ENCODE data around the gene PAPLN. TPM values are rescaled to one million over a fixed set of nuclear protein-coding genes. Genes with fewer than 3 reads are reported as not detected.
"Not testable (repeated sequence)": the region's sequence is repeated elsewhere in the genome, so short reads cannot be mapped to it uniquely, and the experiment has no call there.

PAPLN gene
- total RNA-seq, 1 donor from 2014 or later: 6.7 TPM

GRCh38 chr14:73289729-73290128, 52.4 kb downstream of the PAPLN start:
- DNase-seq (ENCODE audit: low spot score): no peak

- DNase-seq (ENCODE audit: low spot score): no peak
Measured at GRCh38 chr14:73290279-73290678, 53.0 kb downstream of the PAPLN start.

GRCh38 chr14:73293782-73294781, 56.8 kb downstream of the PAPLN start:
- no peak for DNase-seq (ENCODE audit: low spot score)

GRCh38 chr14:73295198-73295796, 58.0 kb downstream of the PAPLN start:
- DNase-seq (ENCODE audit: low spot score): no peak

GRCh38 chr14:73305499-73305898, 68.2 kb downstream of the PAPLN start:
- DNase-seq (ENCODE audit: low spot score): no peak

GRCh38 chr14:73307261-73307660, 70.0 kb downstream of the PAPLN start:
- no peak for DNase-seq (ENCODE audit: low spot score)

GRCh38 chr14:73309207-73309606, 71.9 kb downstream of the PAPLN start:
- not testable (repeated sequence) for DNase-seq (ENCODE audit: low spot score)

GRCh38 chr14:73311708-73312030, 74.4 kb downstream of the PAPLN start:
- DNase-seq (ENCODE audit: low spot score): no peak

- DNase-seq (ENCODE audit: low spot score): no peak
Measured at GRCh38 chr14:73312687-73313086, 75.4 kb downstream of the PAPLN start.

- no peak for DNase-seq (ENCODE audit: low spot score)
Measured at GRCh38 chr14:73313151-73313550, 75.8 kb downstream of the PAPLN start.

GRCh38 chr14:73323896-73324399, 86.6 kb downstream of the PAPLN start:
- no peak for DNase-seq (ENCODE audit: low spot score)

Other genes with a start within 250 kb of the PAPLN start
- gene ZFYVE1, start 210.4 kb upstream of the PAPLN start, total RNA-seq: 16.9 TPM
- 128 TPM for gene RBM25, start 179.0 kb upstream of the PAPLN start, total RNA-seq
- gene PSEN1, start 101.0 kb upstream of the PAPLN start, total RNA-seq: 71.1 TPM
- 83.7 TPM for gene NUMB, start 221.0 kb downstream of the PAPLN start, total RNA-seq